HCT116 (cell line): ENCODE measurements around the gene PROSER3. TPM values are rescaled to one million over a fixed set of nuclear protein-coding genes. Genes with fewer than 3 reads are reported as not detected.

Experiments
- ATAC-seq: fragments of 200-7000 bp; cut with Tn5 transposase; 2 replicates; pipeline ENCODE4 v1.9.1; 2020; ENCODE audit warnings: mild to moderate bottlenecking, moderate library complexity
- BruUV-seq: library from RNA; stranded (reverse); fragments of 400-500 nt; replicated peaks from 2 replicates; lab custom pipeline; 2021; lab: Mats Ljungman, UMichigan
- CTCF ChIA-PET: fragments of 300-600 bp; sonication (Branson Sonifier 250); formaldehyde crosslinking; loops from one replicate; lab custom pipeline; 2021; ENCODE audit warnings: antibody characterized with exemption; lab: Charles Lee
- POLR2A ChIA-PET: fragments of 300-600, 350-600 bp; sonication (Branson Sonifier 250); formaldehyde crosslinking; loops from one replicate; lab custom pipeline; 2021; ENCODE audit warnings: antibody characterized with exemption; lab: Charles Lee
- RAD21 ChIA-PET, 2 experiments: fragments of 300-600 bp; sonication (Branson Sonifier 250); formaldehyde crosslinking; loops; one replicate each; lab custom pipeline; 2023; ENCODE audit warnings: low total read pairs in 2 of 2; ENCODE audit not compliant: uncharacterized antibody in 2 of 2, unreplicated experiment in 2 of 2, low non-redundant PET in 1 of 2; lab: Charles Lee
- DNase-seq: peaks from one replicate; pipeline ENCODE4 v3.0.0-alpha.2; 2010; ENCODE audit warnings: low read depth, low spot score
- H2AFZ ChIP-seq: fragments of 200-600 bp; shearing (Covaris generic), sonication (generic); 2 replicates; pipeline ENCODE4 v1.6.1; 2017; ENCODE audit warnings: low read depth, mixed run types, mixed read lengths, antibody characterized with exemption, low read length; ENCODE audit not compliant: poor library complexity, severe bottlenecking
- H3K27ac ChIP-seq: 2 replicates; pipeline ENCODE4 v1.5.1; 2012; ENCODE audit warnings: low read depth, low read length
- H3K27me3 ChIP-seq: fragments of 200-600 bp; sonication (generic); 2 replicates; pipeline ENCODE4 v1.6.1; 2016; ENCODE audit warnings: mixed run types, low read length, mixed read lengths; ENCODE audit not compliant: insufficient read depth
- H3K36me3 ChIP-seq, 2 experiments: fragments of 200-500 bp in 1 of 2; fragments of 200-600 bp in 1 of 2; sonication (Bioruptor generic) in 1 of 2; sonication (generic) in 1 of 2; 2 replicates each; pipeline versions ENCODE4 v1.5.1 to v1.6.1; 2014 to 2016; ENCODE audit warnings: low read length in 2 of 2, inconsistent platforms in 1 of 2, mixed read lengths in 1 of 2, mixed run types in 1 of 2; ENCODE audit not compliant: insufficient read depth in 2 of 2, control insufficient read depth in 1 of 2
- H3K4me1 ChIP-seq, 2 experiments: fragments of 200-600 bp in 1 of 2; sonication (generic) in 1 of 2; 2 replicates each; pipeline versions ENCODE4 v1.5.1 to v1.6.1; 2012 to 2017; ENCODE audit warnings: low read length in 2 of 2, inconsistent platforms in 1 of 2, mild to moderate bottlenecking in 1 of 2, mixed read lengths in 1 of 2, mixed run types in 1 of 2, moderate library complexity in 1 of 2; ENCODE audit not compliant: insufficient read depth in 2 of 2, control insufficient read depth in 1 of 2
- H3K4me2 ChIP-seq: fragments of 200-600 bp; sonication (generic); 2 replicates; pipeline ENCODE4 v1.6.1; 2017; ENCODE audit warnings: mixed run types, low read length, mixed read lengths
- H3K4me3 ChIP-seq, 2 experiments: fragments of 200-600 bp in 1 of 2; sonication (generic) in 1 of 2; replicated peaks in 1 of 2; 2 replicates each; pipeline ENCODE4 v1.5.1; 2011 to 2016; ENCODE audit warnings: low read length in 2 of 2, control low read depth in 1 of 2, low read depth in 1 of 2, mild to moderate bottlenecking in 1 of 2, mixed read lengths in 1 of 2, mixed run types in 1 of 2
- H3K79me2 ChIP-seq: fragments of 200-600 bp; sonication (generic); 2 replicates; pipeline ENCODE4 v1.6.1; 2017; ENCODE audit warnings: mild to moderate bottlenecking, mixed run types, low read length, moderate library complexity, mixed read lengths; ENCODE audit not compliant: insufficient read depth
- H3K9ac ChIP-seq: fragments of 200-600 bp; sonication (generic); 2 replicates; pipeline ENCODE4 v1.6.1; 2016; ENCODE audit warnings: low read length, mixed read lengths
- H3K9me2 ChIP-seq: fragments of 200-600 bp; sonication (generic), shearing (Covaris generic); 2 replicates; pipeline ENCODE4 v1.6.1; 2017; ENCODE audit warnings: mixed run types, mild to moderate bottlenecking, moderate library complexity; ENCODE audit not compliant: insufficient read depth
- H3K9me3 ChIP-seq, 2 experiments: fragments of 200-500 bp in 1 of 2; fragments of 200-600 bp in 1 of 2; sonication (Bioruptor generic) in 1 of 2; sonication (generic) in 1 of 2; 2 replicates each; pipeline ENCODE4 v1.6.1; 2014 to 2017; ENCODE audit warnings: low read length in 2 of 2, mixed read lengths in 2 of 2, inconsistent platforms in 1 of 2, low read depth in 1 of 2, mild to moderate bottlenecking in 1 of 2, mixed run types in 1 of 2, moderate library complexity in 1 of 2; ENCODE audit not compliant: control insufficient read depth in 1 of 2, insufficient read depth in 1 of 2
- H4K20me1 ChIP-seq: fragments of 200-600 bp; sonication (generic), shearing (Covaris generic); 2 replicates; pipeline ENCODE4 v1.6.1; 2017; ENCODE audit warnings: mixed run types, mild to moderate bottlenecking, moderate library complexity; ENCODE audit not compliant: insufficient read depth
- EGR1 ChIP-seq: IDR thresholded peaks from 2 replicates; pipeline ENCODE4 v1.6.1; 2012; ENCODE audit warnings: low read depth
- ELF1 ChIP-seq: IDR thresholded peaks from 2 replicates; pipeline ENCODE4 v1.6.1; 2012; ENCODE audit warnings: low read depth, borderline replicate concordance
- EZH2phosphoT487 ChIP-seq: fragments of 200-600 bp; IDR thresholded peaks from 2 replicates; pipeline ENCODE4 v1.6.1; 2018; ENCODE audit warnings: antibody characterized with exemption, borderline replicate concordance
- JUND ChIP-seq: IDR thresholded peaks from 2 replicates; pipeline ENCODE4 v1.6.1; 2012
- POLR2A ChIP-seq: IDR thresholded peaks from 2 replicates; pipeline ENCODE4 v1.7.0; 2011; ENCODE audit warnings: borderline replicate concordance; ENCODE audit not compliant: insufficient read depth, insufficient read length; ENCODE audit errors: extremely low read depth
- POLR2AphosphoS5 ChIP-seq: IDR thresholded peaks from 2 replicates; pipeline ENCODE4 v1.6.1; 2011; ENCODE audit warnings: mild to moderate bottlenecking, low read depth, low read length, moderate library complexity
- SP1 ChIP-seq: IDR thresholded peaks from 2 replicates; pipeline ENCODE4 v1.6.1; 2012; ENCODE audit warnings: low read depth
- YY1 ChIP-seq: IDR thresholded peaks from 2 replicates; pipeline ENCODE4 v1.6.1; 2011; ENCODE audit warnings: low read length, low read depth, moderate library complexity, mild to moderate bottlenecking; ENCODE audit not compliant: insufficient replicate concordance; ENCODE audit errors: extremely low read depth
- intact Hi-C: fragments of 100-400 bp; cut with micrococcal nuclease; formaldehyde crosslinking; loops from 2 replicates; pipeline ENCODE4 v1.10.0; 2022
- total RNA-seq: library from RNA; stranded (reverse); gene quantifications from one replicate; pipeline ENCODE4 v1.2.1, GENCODE V29; 2021; ENCODE audit not compliant: unreplicated experiment
- TF ChIP-seq, protein P1 (sequence below): IDR thresholded peaks from 2 replicates; pipeline ENCODE4 v1.6.1; 2011; ENCODE audit warnings: mild to moderate bottlenecking, low read length, moderate library complexity; ENCODE audit not compliant: insufficient replicate concordance; ENCODE audit errors: extremely low read depth
- TF ChIP-seq, protein P2 (sequence below): IDR thresholded peaks from 2 replicates; pipeline ENCODE4 v1.6.1; 2012; ENCODE audit warnings: low read depth

PROSER3 gene
- total RNA-seq, 1 experiment from 2014 or later = 42.5 TPM

DNA sequence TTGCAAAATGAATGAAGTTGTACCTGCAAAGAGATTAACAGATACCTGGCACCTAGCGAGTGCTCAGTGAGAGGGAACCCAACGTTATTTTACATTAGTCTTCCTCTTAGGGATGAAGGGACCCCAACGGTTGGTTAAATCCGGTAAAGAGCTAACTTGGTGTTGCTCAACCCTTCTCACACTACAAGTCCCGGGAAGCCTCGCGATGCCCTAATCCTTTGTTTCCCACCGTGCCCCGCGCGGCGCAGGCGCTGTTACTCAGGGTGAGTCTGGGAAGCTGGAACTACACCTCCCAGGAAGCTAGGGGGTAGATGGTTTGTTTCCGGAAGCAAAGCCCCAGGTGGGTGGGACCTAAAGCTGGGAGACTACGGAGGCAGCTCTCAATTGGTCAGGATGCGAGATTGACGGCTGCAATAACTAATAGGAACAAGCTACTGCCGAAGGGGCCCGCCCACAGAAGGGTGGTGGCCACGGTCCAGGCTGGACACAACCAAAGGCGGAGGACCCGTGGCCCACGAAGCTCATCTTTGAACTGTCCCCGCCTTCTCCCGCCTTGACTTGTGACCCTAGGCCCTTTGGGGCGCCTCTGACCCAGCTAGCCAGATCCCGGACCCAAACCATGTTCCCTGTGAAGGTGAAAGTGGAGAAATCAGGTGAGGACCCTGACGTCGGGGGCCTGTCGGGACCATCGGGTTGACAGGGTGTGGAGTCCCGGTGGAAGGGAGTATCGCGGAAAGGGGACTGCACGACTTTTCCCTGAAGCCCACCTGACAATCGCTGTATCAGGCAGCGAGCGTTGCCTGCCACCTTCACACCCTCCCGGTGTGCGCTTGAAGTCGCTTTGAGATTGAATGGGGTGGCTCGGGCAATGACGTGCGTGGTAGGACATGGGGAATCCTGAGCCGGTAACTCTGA, 9.6 kb upstream of the PROSER3 start, which contains the start of gene LIN37:
Gene LIN37, plus strand, starts transcription at position 471 of the 915 bp plus-strand sequence. Its CDS starts 149 bp downstream, at position 620.
- ChIA-PET POLR2A (interaction anchor here (0.6 to 2.1 kb wide), 17 partner anchors 8 to 239 kb away, joined by 3 to 20 read pairs (median 4); partner anchors contain the start of genes COX6B1, HSPB6 and PROSER3), CTCF (interaction anchor here (0.6 to 1.3 kb wide), 5 partner anchors 9 to 200 kb away, joined by 3 to 5 read pairs (median 3); partner anchors contain the start of gene PROSER3), RAD21 (interaction anchor here in 1 of 2 experiments (0.6 to 0.9 kb wide), 2 partner anchors 8 to 9 kb away, joined by 3 to 6 read pairs; no protein-coding TSS in a partner anchor)
- Histone ChIP-seq H3K9me2 (no peaks in the 10 kb centered on the region), H3K36me3 (no peaks in the 10 kb centered on the region; a peak in 2 of 4 replicates), H3K4me3 (peak within 1 kb of the TSS; percentile 86 to 87), H2AFZ (no peak within 1 kb of the TSS), H3K27ac (peak within 1 kb of the TSS; percentile 54), H3K79me2 (peaks cover 19% of the 10 kb centered on the region), H3K27me3 (no peaks in the 10 kb centered on the region), H3K4me2 (peak within 1 kb of the TSS; percentile 90), H3K4me1 (peaks cover 20 to 29% of the 10 kb centered on the region in 2 experiments), H3K9me3 (no peaks in the 10 kb centered on the region), H4K20me1 (no peaks in the 10 kb centered on the region), H3K9ac (peak within 1 kb of the TSS; percentile 77)
- DNase-seq (peak; percentile 99), ATAC-seq (peak; percentile 81)
- intact Hi-C loops = no loop called here
- TF ChIP-seq YY1 (peak; percentile 31), POLR2A (peak; percentile 71), POLR2AphosphoS5 (peak; percentile 92), JUND (no peak), SP1 (peak; percentile 99), EZH2phosphoT487 (no peak), ELF1 (peak; percentile 94; the same call in 1 of the 2 replicates), EGR1 (peak; percentile 33; the same call in 1 of the 2 replicates)
- TF ChIP-seq, protein P1, sequence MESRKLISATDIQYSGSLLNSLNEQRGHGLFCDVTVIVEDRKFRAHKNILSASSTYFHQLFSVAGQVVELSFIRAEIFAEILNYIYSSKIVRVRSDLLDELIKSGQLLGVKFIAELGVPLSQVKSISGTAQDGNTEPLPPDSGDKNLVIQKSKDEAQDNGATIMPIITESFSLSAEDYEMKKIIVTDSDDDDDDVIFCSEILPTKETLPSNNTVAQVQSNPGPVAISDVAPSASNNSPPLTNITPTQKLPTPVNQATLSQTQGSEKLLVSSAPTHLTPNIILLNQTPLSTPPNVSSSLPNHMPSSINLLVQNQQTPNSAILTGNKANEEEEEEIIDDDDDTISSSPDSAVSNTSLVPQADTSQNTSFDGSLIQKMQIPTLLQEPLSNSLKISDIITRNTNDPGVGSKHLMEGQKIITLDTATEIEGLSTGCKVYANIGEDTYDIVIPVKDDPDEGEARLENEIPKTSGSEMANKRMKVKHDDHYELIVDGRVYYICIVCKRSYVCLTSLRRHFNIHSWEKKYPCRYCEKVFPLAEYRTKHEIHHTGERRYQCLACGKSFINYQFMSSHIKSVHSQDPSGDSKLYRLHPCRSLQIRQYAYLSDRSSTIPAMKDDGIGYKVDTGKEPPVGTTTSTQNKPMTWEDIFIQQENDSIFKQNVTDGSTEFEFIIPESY = peak; percentile 94
- TF ChIP-seq, protein P2, sequence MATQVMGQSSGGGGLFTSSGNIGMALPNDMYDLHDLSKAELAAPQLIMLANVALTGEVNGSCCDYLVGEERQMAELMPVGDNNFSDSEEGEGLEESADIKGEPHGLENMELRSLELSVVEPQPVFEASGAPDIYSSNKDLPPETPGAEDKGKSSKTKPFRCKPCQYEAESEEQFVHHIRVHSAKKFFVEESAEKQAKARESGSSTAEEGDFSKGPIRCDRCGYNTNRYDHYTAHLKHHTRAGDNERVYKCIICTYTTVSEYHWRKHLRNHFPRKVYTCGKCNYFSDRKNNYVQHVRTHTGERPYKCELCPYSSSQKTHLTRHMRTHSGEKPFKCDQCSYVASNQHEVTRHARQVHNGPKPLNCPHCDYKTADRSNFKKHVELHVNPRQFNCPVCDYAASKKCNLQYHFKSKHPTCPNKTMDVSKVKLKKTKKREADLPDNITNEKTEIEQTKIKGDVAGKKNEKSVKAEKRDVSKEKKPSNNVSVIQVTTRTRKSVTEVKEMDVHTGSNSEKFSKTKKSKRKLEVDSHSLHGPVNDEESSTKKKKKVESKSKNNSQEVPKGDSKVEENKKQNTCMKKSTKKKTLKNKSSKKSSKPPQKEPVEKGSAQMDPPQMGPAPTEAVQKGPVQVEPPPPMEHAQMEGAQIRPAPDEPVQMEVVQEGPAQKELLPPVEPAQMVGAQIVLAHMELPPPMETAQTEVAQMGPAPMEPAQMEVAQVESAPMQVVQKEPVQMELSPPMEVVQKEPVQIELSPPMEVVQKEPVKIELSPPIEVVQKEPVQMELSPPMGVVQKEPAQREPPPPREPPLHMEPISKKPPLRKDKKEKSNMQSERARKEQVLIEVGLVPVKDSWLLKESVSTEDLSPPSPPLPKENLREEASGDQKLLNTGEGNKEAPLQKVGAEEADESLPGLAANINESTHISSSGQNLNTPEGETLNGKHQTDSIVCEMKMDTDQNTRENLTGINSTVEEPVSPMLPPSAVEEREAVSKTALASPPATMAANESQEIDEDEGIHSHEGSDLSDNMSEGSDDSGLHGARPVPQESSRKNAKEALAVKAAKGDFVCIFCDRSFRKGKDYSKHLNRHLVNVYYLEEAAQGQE = no peak
- BruUV-seq = TSS peak; percentile 24
